SK-N-SH (cell line): ENCODE data around the gene ASIC2. TPM values are rescaled to one million over a fixed set of nuclear protein-coding genes. Genes with fewer than 3 reads are reported as not detected.

Experiments used
- CTCF ChIA-PET: fragments of 300-600, 350-600 bp; formaldehyde crosslinking; extraction: SDS; loops from one replicate; lab custom pipeline; 2021; lab: Yijun Ruan, JAX
- POLR2A ChIA-PET: fragments of 350-600 bp; sonication (Branson Sonifier 250); formaldehyde crosslinking; extraction: SDS; loops from one replicate; lab custom pipeline; 2020; ENCODE audit warnings: antibody characterized with exemption, inconsistent platforms; lab: Yijun Ruan, JAX
- DNase-seq: peaks from one replicate; pipeline ENCODE4 v3.0.0; 2012
- H2AFZ ChIP-seq: fragments of 200-600 bp; sonication (generic); 2 replicates; pipeline ENCODE4 v1.8.1; 2016; ENCODE audit warnings: antibody characterized with exemption, mild to moderate bottlenecking, low read depth
- H3F3A ChIP-seq: fragments of 200-600 bp; sonication (generic); replicated peaks from 2 replicates; pipeline ENCODE3; 2016; ENCODE audit warnings: antibody characterized with exemption, mild to moderate bottlenecking; ENCODE audit not compliant: insufficient read depth
- H3K27ac ChIP-seq, 2 experiments: fragments of 200-500 bp in 1 of 2; fragments of 200-600 bp in 1 of 2; sonication (Bioruptor generic) in 1 of 2; sonication (generic), shearing (Covaris generic) in 1 of 2; 2 replicates each; pipeline versions ENCODE4 v1.5.1 to v1.6.1; 2014 to 2016; ENCODE audit warnings: low read depth in 2 of 2, inconsistent platforms in 1 of 2, low read length in 1 of 2, mild to moderate bottlenecking in 1 of 2, mixed read lengths in 1 of 2
- H3K27me3 ChIP-seq: fragments of 200-600 bp; sonication (generic), shearing (Covaris generic); 2 replicates; pipeline ENCODE4 v1.6.1; 2016; ENCODE audit warnings: mixed run types; ENCODE audit not compliant: insufficient read depth
- H3K36me3 ChIP-seq, 2 experiments: fragments of 200-500 bp in 1 of 2; fragments of 200-600 bp in 1 of 2; sonication (Bioruptor generic) in 1 of 2; sonication (generic) in 1 of 2; replicated peaks in 1 of 2; 2 replicates each; pipeline versions ENCODE3 to v1.5.1; 2014 to 2016; ENCODE audit warnings: low read length in 1 of 2, mild to moderate bottlenecking in 1 of 2; ENCODE audit not compliant: insufficient read depth in 2 of 2, control insufficient read depth in 1 of 2
- H3K4me1 ChIP-seq, 2 experiments: fragments of 200-500 bp in 1 of 2; fragments of 200-600 bp in 1 of 2; sonication (Bioruptor generic) in 1 of 2; sonication (generic), shearing (Covaris generic) in 1 of 2; 2 replicates each; pipeline versions ENCODE4 v1.5.1 to v1.6.1; 2014 to 2016; ENCODE audit warnings: low read depth in 1 of 2, low read length in 1 of 2, mixed run types in 1 of 2; ENCODE audit not compliant: insufficient read depth in 2 of 2, control insufficient read depth in 1 of 2
- H3K4me2 ChIP-seq: fragments of 200-600 bp; sonication (generic), shearing (Covaris generic); 2 replicates; pipeline ENCODE4 v1.6.1; 2017; ENCODE audit warnings: mixed run types
- H3K4me3 ChIP-seq, 2 experiments: fragments of 200-500 bp in 1 of 2; fragments of 200-600 bp in 1 of 2; sonication (Bioruptor generic) in 1 of 2; sonication (generic), shearing (Covaris generic) in 1 of 2; 2 replicates each; pipeline versions ENCODE4 v1.5.1 to v1.8.1; 2014 to 2016; ENCODE audit warnings: low read depth in 2 of 2, inconsistent platforms in 1 of 2, low read length in 1 of 2, mild to moderate bottlenecking in 1 of 2, mixed read lengths in 1 of 2, moderate library complexity in 1 of 2
- H3K79me2 ChIP-seq: fragments of 200-600 bp; sonication (generic); 2 replicates; pipeline ENCODE4 v1.8.1; 2017; ENCODE audit warnings: mild to moderate bottlenecking; ENCODE audit not compliant: insufficient read depth
- H3K9ac ChIP-seq: fragments of 200-600 bp; sonication (generic); 2 replicates; pipeline ENCODE4 v1.6.1; 2017; ENCODE audit warnings: mixed run types
- H3K9me2 ChIP-seq: fragments of 200-600 bp; sonication (generic); 2 replicates; pipeline ENCODE4 v1.6.1; 2017; ENCODE audit warnings: mixed run types
- H3K9me3 ChIP-seq: fragments of 200-600 bp; sonication (generic); 2 replicates; pipeline ENCODE4 v1.6.1; 2017; ENCODE audit warnings: mixed run types, mild to moderate bottlenecking, moderate library complexity
- H4K20me1 ChIP-seq: fragments of 200-600 bp; sonication (generic); 2 replicates; pipeline ENCODE4 v1.6.1; 2017; ENCODE audit warnings: mild to moderate bottlenecking, mixed run types; ENCODE audit not compliant: insufficient read depth
- FOXJ3 ChIP-seq: sonication (generic); formaldehyde crosslinking; IDR thresholded peaks from 2 replicates; pipeline ENCODE4 v1.5.1; 2020; ENCODE audit warnings: mild to moderate bottlenecking, missing genetic modification reagents
- FOXM1 ChIP-seq: IDR thresholded peaks from 2 replicates; pipeline ENCODE4 v1.4.0; 2012; ENCODE audit warnings: low read depth, mild to moderate bottlenecking
- GABPA ChIP-seq: IDR thresholded peaks from 2 replicates; pipeline ENCODE4 v1.4.0; 2012; ENCODE audit warnings: low read depth, mild to moderate bottlenecking
- JUND ChIP-seq: IDR thresholded peaks from 2 replicates; pipeline ENCODE4 v1.4.0; 2012
- NFIC ChIP-seq: IDR thresholded peaks from 2 replicates; pipeline ENCODE4 v1.4.0; 2012; ENCODE audit warnings: borderline replicate concordance
- NRF1 ChIP-seq: IDR thresholded peaks from 2 replicates; pipeline ENCODE4 v1.6.1; 2012; ENCODE audit warnings: low read depth, mild to moderate bottlenecking, low read length
- RAD21 ChIP-seq: IDR thresholded peaks from 2 replicates; pipeline ENCODE4 v1.6.1; 2012; ENCODE audit warnings: mild to moderate bottlenecking, low read length
- RFX5 ChIP-seq: IDR thresholded peaks from 2 replicates; pipeline ENCODE4 v1.6.1; 2012; ENCODE audit warnings: mild to moderate bottlenecking, improper control_type of control experiment, low read length
- SMC3 ChIP-seq: IDR thresholded peaks from 2 replicates; pipeline ENCODE4 v1.6.1; 2012; ENCODE audit warnings: low read depth, low read length, improper control_type of control experiment
- TEAD4 ChIP-seq: IDR thresholded peaks from 2 replicates; pipeline ENCODE4 v1.4.0; 2012; ENCODE audit warnings: mild to moderate bottlenecking, borderline replicate concordance; ENCODE audit not compliant: insufficient read depth
- WGBS: methylation state at CpG from one replicate; pipeline ENCODE4 v1.1.6; 2017; ENCODE audit warnings: low lambda C conversion rate; 5-methylcytosine and 5-hydroxymethylcytosine counted together
- polyA plus RNA-seq, 3 experiments: library from polyadenylated mRNA; depleted of rRNA; stranded (reverse); fragments of >200 nt; gene quantifications; 2 replicates each; pipeline ENCODE4 v1.2.3, GENCODE V29; 2012
- TF ChIP-seq, protein P1 (sequence below): fragments of 150-350 bp; IDR thresholded peaks from 2 replicates; pipeline ENCODE4 v1.6.1; 2016; ENCODE audit warnings: mild to moderate bottlenecking, low read depth, low read length
- TF ChIP-seq, protein P2 (sequence below): IDR thresholded peaks from 2 replicates; pipeline ENCODE4 v1.4.0; 2012; ENCODE audit warnings: low read depth, borderline replicate concordance
- TF ChIP-seq, protein P3 (sequence below): fragments of 200-600 bp; sonication (generic); IDR thresholded peaks from 2 replicates; pipeline ENCODE4 v1.6.1; 2017; ENCODE audit warnings: antibody characterized with exemption, mild to moderate bottlenecking, moderate library complexity

The ASIC2 gene
- polyA plus RNA-seq, 1 of the 3 experiments (the other 2 are of a cell fraction), result 0.08 TPM

- H3K4me3 ChIP-seq, result no peak overlapping the region
- no peak overlapping the region for H3K27ac ChIP-seq
- no peaks in the 10 kb centered on the region for H3K79me2 ChIP-seq
- no peaks in the 10 kb centered on the region; a peak in 1 of 4 replicates for H3K4me1 ChIP-seq
- H3K9ac ChIP-seq, result no peak overlapping the region
- no peaks in the 10 kb centered on the region for H3K36me3 ChIP-seq
- H3K4me2 ChIP-seq, result no peak overlapping the region
- H3K9me3 ChIP-seq, result no peaks in the 10 kb centered on the region
- no peaks in the 10 kb centered on the region; the same call in 1 of the 2 replicates for H3K27me3 ChIP-seq
- ChIA-PET POLR2A (no interaction called here), CTCF (interaction anchor here (2.0 kb wide), 1 partner anchor 114 kb away, joined by 7 read pairs; no protein-coding TSS in a partner anchor)
- H3K9me2 ChIP-seq, result no peaks in the 10 kb centered on the region
- no peak overlapping the region for H2AFZ ChIP-seq
- H4K20me1 ChIP-seq, result no peaks in the 10 kb centered on the region
- 54% methylated on average over 10 of the region's 10 CpGs for WGBS
- TF ChIP-seq, protein P1, sequence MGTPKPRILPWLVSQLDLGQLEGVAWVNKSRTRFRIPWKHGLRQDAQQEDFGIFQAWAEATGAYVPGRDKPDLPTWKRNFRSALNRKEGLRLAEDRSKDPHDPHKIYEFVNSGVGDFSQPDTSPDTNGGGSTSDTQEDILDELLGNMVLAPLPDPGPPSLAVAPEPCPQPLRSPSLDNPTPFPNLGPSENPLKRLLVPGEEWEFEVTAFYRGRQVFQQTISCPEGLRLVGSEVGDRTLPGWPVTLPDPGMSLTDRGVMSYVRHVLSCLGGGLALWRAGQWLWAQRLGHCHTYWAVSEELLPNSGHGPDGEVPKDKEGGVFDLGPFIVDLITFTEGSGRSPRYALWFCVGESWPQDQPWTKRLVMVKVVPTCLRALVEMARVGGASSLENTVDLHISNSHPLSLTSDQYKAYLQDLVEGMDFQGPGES, result no peak
- TF ChIP-seq, protein P2, sequence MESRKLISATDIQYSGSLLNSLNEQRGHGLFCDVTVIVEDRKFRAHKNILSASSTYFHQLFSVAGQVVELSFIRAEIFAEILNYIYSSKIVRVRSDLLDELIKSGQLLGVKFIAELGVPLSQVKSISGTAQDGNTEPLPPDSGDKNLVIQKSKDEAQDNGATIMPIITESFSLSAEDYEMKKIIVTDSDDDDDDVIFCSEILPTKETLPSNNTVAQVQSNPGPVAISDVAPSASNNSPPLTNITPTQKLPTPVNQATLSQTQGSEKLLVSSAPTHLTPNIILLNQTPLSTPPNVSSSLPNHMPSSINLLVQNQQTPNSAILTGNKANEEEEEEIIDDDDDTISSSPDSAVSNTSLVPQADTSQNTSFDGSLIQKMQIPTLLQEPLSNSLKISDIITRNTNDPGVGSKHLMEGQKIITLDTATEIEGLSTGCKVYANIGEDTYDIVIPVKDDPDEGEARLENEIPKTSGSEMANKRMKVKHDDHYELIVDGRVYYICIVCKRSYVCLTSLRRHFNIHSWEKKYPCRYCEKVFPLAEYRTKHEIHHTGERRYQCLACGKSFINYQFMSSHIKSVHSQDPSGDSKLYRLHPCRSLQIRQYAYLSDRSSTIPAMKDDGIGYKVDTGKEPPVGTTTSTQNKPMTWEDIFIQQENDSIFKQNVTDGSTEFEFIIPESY, result no peak
- TF ChIP-seq FOXM1, result no peak
- no peak for TF ChIP-seq JUND
- TF ChIP-seq TEAD4, result no peak
- no peak for TF ChIP-seq GABPA
- TF ChIP-seq RFX5, result no peak
- no peak for TF ChIP-seq RAD21
- no peak for TF ChIP-seq NRF1
- TF ChIP-seq NFIC, result no peak
- TF ChIP-seq, protein P3, sequence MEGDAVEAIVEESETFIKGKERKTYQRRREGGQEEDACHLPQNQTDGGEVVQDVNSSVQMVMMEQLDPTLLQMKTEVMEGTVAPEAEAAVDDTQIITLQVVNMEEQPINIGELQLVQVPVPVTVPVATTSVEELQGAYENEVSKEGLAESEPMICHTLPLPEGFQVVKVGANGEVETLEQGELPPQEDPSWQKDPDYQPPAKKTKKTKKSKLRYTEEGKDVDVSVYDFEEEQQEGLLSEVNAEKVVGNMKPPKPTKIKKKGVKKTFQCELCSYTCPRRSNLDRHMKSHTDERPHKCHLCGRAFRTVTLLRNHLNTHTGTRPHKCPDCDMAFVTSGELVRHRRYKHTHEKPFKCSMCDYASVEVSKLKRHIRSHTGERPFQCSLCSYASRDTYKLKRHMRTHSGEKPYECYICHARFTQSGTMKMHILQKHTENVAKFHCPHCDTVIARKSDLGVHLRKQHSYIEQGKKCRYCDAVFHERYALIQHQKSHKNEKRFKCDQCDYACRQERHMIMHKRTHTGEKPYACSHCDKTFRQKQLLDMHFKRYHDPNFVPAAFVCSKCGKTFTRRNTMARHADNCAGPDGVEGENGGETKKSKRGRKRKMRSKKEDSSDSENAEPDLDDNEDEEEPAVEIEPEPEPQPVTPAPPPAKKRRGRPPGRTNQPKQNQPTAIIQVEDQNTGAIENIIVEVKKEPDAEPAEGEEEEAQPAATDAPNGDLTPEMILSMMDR, result no peak
- no peak for TF ChIP-seq FOXJ3 (CRISPR knock-in tag)
- no peak for TF ChIP-seq SMC3
- no peak for DNase-seq
- no peaks in the 10 kb centered on the region for H3F3A ChIP-seq
Measured at GRCh38 chr17:33163533-33164168, 129.4 kb downstream of the ASIC2 start.
